Measurements from ENCODE around the gene IPCEF1. TPM values are rescaled to one million over a fixed set of nuclear protein-coding genes. Genes with fewer than 3 reads are reported as not detected.

IPCEF1 gene
- total and polyA plus RNA-seq, 2 donors (not counting 1 experiment from before 2014, with no cell fraction given), result 0.03 to 0.33 TPM

- no peaks in the 10 kb centered on the region for H3K27me3 ChIP-seq (ENCODE audit: control insufficient read depth, insufficient read depth, low read length)
- TF ChIP-seq CTCF (conservative IDR thresholded peaks at IDR 0.05 in 1 of 2, IDR thresholded peaks at IDR 0.05 in 1 of 2; ENCODE audit: low read depth in 1 of 2, low read length in 2 of 2) (no peak), EZH2 (IDR thresholded peaks at IDR 0.05; ENCODE audit: low read length, missing control alignments) (no peak)
- H3K36me3 ChIP-seq (ENCODE audit: control insufficient read depth, insufficient read depth, low read length), result no peaks in the 10 kb centered on the region
- H3K4me1 ChIP-seq (ENCODE audit: control insufficient read depth, extremely low read depth, insufficient read depth, low read length), result peaks cover 2% of the 10 kb centered on the region
- H3K4me3 ChIP-seq (replicated peaks in 1 of 4; ENCODE audit: control extremely low read depth in 1 of 4, insufficient read depth in 1 of 4, low read depth in 3 of 4, low read length in 4 of 4), result no peak overlapping the region
- H3K4me2 ChIP-seq (ENCODE audit: extremely low read depth, insufficient read depth, low read length), result no peak overlapping the region
- no peak overlapping the region for H3K9ac ChIP-seq (ENCODE audit: insufficient read depth, low read length)
- H3K9me3 ChIP-seq (ENCODE audit: control insufficient read depth, insufficient read depth, low read depth, low read length), result no peaks in the 10 kb centered on the region
- H3K27ac ChIP-seq (ENCODE audit: insufficient read depth, low read length), result no peak overlapping the region
- no peaks in the 10 kb centered on the region for H3K79me2 ChIP-seq (ENCODE audit: control insufficient read depth, insufficient read depth, low read length)
- no peaks in the 10 kb centered on the region for H4K20me1 ChIP-seq (ENCODE audit: control insufficient read depth, extremely low read depth, insufficient read depth, low read length)
- H2AFZ ChIP-seq (ENCODE audit: low read length), result no peak overlapping the region
- DNase-seq (ENCODE audit: low read depth in 2 of 2), result peak in 1 of 2 donors; percentile 9
Observed at GRCh38 chr6:154161689-154162088, 194.9 kb downstream of the IPCEF1 start.

DNA sequence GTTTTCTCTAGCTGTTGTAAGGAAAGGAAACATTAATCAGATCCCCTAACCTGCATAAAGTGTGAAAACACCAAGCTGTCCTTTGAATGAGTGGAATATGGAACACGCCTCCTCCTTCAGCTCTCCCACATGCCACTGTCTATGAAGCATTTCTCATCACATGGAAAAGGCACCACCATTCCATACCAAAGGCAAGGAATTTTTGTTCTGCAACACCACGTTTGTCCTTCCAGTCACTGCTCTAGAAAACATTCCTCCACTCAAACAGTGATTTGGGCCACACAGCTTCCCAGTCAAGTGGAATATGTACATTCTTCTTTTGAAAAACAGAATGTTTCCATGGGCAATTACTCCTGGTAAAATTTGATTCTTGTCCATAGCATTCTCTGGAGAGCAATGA lies 197.5 kb downstream of the IPCEF1 start:
- no peak overlapping the region for H3K4me3 ChIP-seq (replicated peaks in 1 of 4; ENCODE audit: control extremely low read depth in 1 of 4, insufficient read depth in 1 of 4, low read depth in 3 of 4, low read length in 4 of 4)
- H3K4me2 ChIP-seq (ENCODE audit: extremely low read depth, insufficient read depth, low read length), result no peak overlapping the region
- TF ChIP-seq CTCF (conservative IDR thresholded peaks at IDR 0.05 in 1 of 2, IDR thresholded peaks at IDR 0.05 in 1 of 2; ENCODE audit: low read depth in 1 of 2, low read length in 2 of 2), result no peak
- TF ChIP-seq EZH2 (IDR thresholded peaks at IDR 0.05; ENCODE audit: low read length, missing control alignments), result no peak
- no peak for DNase-seq (ENCODE audit: low read depth in 2 of 2)
- H3K27ac ChIP-seq (ENCODE audit: insufficient read depth, low read length), result no peak overlapping the region
- no peaks in the 10 kb centered on the region for H3K79me2 ChIP-seq (ENCODE audit: control insufficient read depth, insufficient read depth, low read length)
- H4K20me1 ChIP-seq (ENCODE audit: control insufficient read depth, extremely low read depth, insufficient read depth, low read length), result no peaks in the 10 kb centered on the region
- no peak overlapping the region for H2AFZ ChIP-seq (ENCODE audit: low read length)
- no peaks in the 10 kb centered on the region for H3K36me3 ChIP-seq (ENCODE audit: control insufficient read depth, insufficient read depth, low read length)
- no peaks in the 10 kb centered on the region for H3K27me3 ChIP-seq (ENCODE audit: control insufficient read depth, insufficient read depth, low read length)
- no peak overlapping the region for H3K9ac ChIP-seq (ENCODE audit: insufficient read depth, low read length)
- no peaks in the 10 kb centered on the region for H3K4me1 ChIP-seq (ENCODE audit: control insufficient read depth, extremely low read depth, insufficient read depth, low read length)
- no peaks in the 10 kb centered on the region for H3K9me3 ChIP-seq (ENCODE audit: control insufficient read depth, insufficient read depth, low read depth, low read length)

- Histone ChIP-seq H3K9me3 (ENCODE audit: control insufficient read depth, insufficient read depth, low read depth, low read length) (no peaks in the 10 kb centered on the region), H3K4me1 (ENCODE audit: control insufficient read depth, extremely low read depth, insufficient read depth, low read length) (no peaks in the 10 kb centered on the region), H3K27ac (ENCODE audit: insufficient read depth, low read length) (no peak overlapping the region), H3K4me2 (ENCODE audit: extremely low read depth, insufficient read depth, low read length) (no peak overlapping the region), H3K9ac (ENCODE audit: insufficient read depth, low read length) (no peak overlapping the region), H3K27me3 (ENCODE audit: control insufficient read depth, insufficient read depth, low read length) (no peaks in the 10 kb centered on the region), H3K36me3 (ENCODE audit: control insufficient read depth, insufficient read depth, low read length) (no peaks in the 10 kb centered on the region), H2AFZ (ENCODE audit: low read length) (no peak overlapping the region), H3K79me2 (ENCODE audit: control insufficient read depth, insufficient read depth, low read length) (no peaks in the 10 kb centered on the region), H4K20me1 (ENCODE audit: control insufficient read depth, extremely low read depth, insufficient read depth, low read length) (no peaks in the 10 kb centered on the region), H3K4me3 (replicated peaks in 1 of 4; ENCODE audit: control extremely low read depth in 1 of 4, insufficient read depth in 1 of 4, low read depth in 3 of 4, low read length in 4 of 4) (no peak overlapping the region)
- no peak for DNase-seq (ENCODE audit: low read depth in 2 of 2)
- TF ChIP-seq CTCF (conservative IDR thresholded peaks at IDR 0.05 in 1 of 2, IDR thresholded peaks at IDR 0.05 in 1 of 2; ENCODE audit: low read depth in 1 of 2, low read length in 2 of 2) (no peak), EZH2 (IDR thresholded peaks at IDR 0.05; ENCODE audit: low read length, missing control alignments) (no peak)
Observed at GRCh38 chr6:154157706-154158105, 198.9 kb downstream of the IPCEF1 start.

Data from fibroblast of lung (primary cell).